ENCODE data around the gene KIF1A. TPM values are rescaled to one million over a fixed set of nuclear protein-coding genes. Genes with fewer than 3 reads are reported as not detected.

Gene KIF1A
- total RNA-seq, 2 donors from 2014 or later, result 28.8 to 30.1 TPM

DNA sequence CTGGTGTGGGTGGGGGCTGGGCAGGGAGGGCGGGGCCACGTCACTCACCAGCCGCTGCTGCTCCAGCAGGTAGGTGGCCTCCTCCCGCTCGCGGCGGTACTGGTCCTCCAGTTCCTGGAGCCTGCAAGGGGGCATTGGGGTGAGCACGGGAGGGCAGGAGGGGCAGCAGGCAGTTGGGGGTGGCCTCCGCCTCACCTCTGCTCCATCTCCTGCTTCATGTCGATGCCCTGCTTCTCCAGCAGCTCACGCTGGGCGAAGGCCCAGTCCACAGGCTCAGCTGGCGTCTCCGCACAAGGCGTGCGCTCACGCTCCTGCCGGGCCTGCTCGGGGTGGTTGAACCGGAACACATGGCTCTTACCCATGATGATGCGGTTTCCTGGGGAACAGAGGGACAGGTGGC is 57.0 kb downstream of the KIF1A start:
- no peaks in the 10 kb centered on the region for H3K9me3 Mint-ChIP-seq
- no peak for ATAC-seq (replicated peaks in 1 of 2)
- H3K27ac Mint-ChIP-seq, result no peak overlapping the region
- H3K27me3 Mint-ChIP-seq (ENCODE audit: low read depth), result no peaks in the 10 kb centered on the region
- no peaks in the 10 kb centered on the region for H3K36me3 Mint-ChIP-seq (ENCODE audit: insufficient read depth in 2 of 2)
- H3K4me3 Mint-ChIP-seq, result no peak overlapping the region
- peaks cover 6% of the 10 kb centered on the region for H3K4me1 Mint-ChIP-seq (ENCODE audit: low read depth)
- no peak for DNase-seq

- ATAC-seq (replicated peaks in 1 of 2) (no peak), DNase-seq (no peak)
- Mint-ChIP-seq H3K4me1 (ENCODE audit: low read depth) (peaks cover 6% of the 10 kb centered on the region), H3K4me3 (no peak overlapping the region), H3K27ac (no peak overlapping the region), H3K9me3 (no peaks in the 10 kb centered on the region), H3K36me3 (ENCODE audit: insufficient read depth in 2 of 2) (no peaks in the 10 kb centered on the region), H3K27me3 (ENCODE audit: low read depth) (no peaks in the 10 kb centered on the region)
Observed at GRCh38 chr2:240762249-240762648, 57.8 kb downstream of the KIF1A start.

GRCh38 chr2:240760576-240761246 is 59.3 kb downstream of the KIF1A start:
- H3K4me1 Mint-ChIP-seq (ENCODE audit: low read depth), result peaks cover 6% of the 10 kb centered on the region
- no peak for ATAC-seq (replicated peaks in 1 of 2)
- H3K36me3 Mint-ChIP-seq (ENCODE audit: insufficient read depth in 2 of 2), result no peaks in the 10 kb centered on the region
- H3K27ac Mint-ChIP-seq, result no peak overlapping the region
- no peak overlapping the region for H3K4me3 Mint-ChIP-seq
- no peaks in the 10 kb centered on the region for H3K27me3 Mint-ChIP-seq (ENCODE audit: low read depth)
- DNase-seq, result no peak
- no peaks in the 10 kb centered on the region for H3K9me3 Mint-ChIP-seq

DNA sequence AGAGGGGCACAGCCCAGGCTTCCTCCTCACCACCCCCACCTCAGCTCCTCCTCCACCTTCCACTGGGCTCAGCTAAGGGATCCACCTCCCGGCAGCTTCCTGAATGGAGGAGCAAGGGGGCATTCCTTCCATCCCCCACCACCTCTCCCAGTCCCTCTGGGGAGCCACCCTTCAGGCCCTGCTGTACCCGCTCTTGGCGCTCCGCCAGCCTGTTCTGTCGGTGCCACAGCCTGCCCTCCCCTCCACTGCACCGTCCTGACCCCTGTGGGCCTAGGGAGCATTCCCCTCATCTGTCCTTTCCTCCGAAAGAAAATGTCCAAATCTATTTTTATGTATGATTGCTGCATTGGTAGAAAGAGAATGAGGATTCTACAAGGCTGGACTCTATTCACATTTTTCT is 59.9 kb downstream of the KIF1A start:
- no peak overlapping the region for H3K27ac Mint-ChIP-seq
- peaks cover 6% of the 10 kb centered on the region for H3K4me1 Mint-ChIP-seq (ENCODE audit: low read depth)
- no peaks in the 10 kb centered on the region for H3K27me3 Mint-ChIP-seq (ENCODE audit: low read depth)
- no peak overlapping the region for H3K4me3 Mint-ChIP-seq
- ATAC-seq (replicated peaks in 1 of 2) (no peak), DNase-seq (no peak)
- H3K36me3 Mint-ChIP-seq (ENCODE audit: insufficient read depth in 2 of 2), result no peaks in the 10 kb centered on the region
- no peaks in the 10 kb centered on the region for H3K9me3 Mint-ChIP-seq

- Mint-ChIP-seq H3K9me3 (no peaks in the 10 kb centered on the region), H3K27me3 (ENCODE audit: low read depth) (no peaks in the 10 kb centered on the region), H3K36me3 (ENCODE audit: insufficient read depth in 2 of 2) (no peaks in the 10 kb centered on the region), H3K27ac (no peak overlapping the region), H3K4me3 (no peak overlapping the region), H3K4me1 (ENCODE audit: low read depth) (peaks cover 6% of the 10 kb centered on the region)
- DNase-seq, result peak; percentile 43 to 53
- ATAC-seq (replicated peaks in 1 of 2), result peak; percentile 76 to 90
Observed at GRCh38 chr2:240759459-240759858, 60.6 kb downstream of the KIF1A start.

- H3K4me3 Mint-ChIP-seq, result no peak overlapping the region
- no peaks in the 10 kb centered on the region for H3K27me3 Mint-ChIP-seq (ENCODE audit: low read depth)
- no peaks in the 10 kb centered on the region for H3K9me3 Mint-ChIP-seq
- no peaks in the 10 kb centered on the region for H3K36me3 Mint-ChIP-seq (ENCODE audit: insufficient read depth in 2 of 2)
- H3K27ac Mint-ChIP-seq, result no peak overlapping the region
- ATAC-seq (replicated peaks in 1 of 2), result no peak
- H3K4me1 Mint-ChIP-seq (ENCODE audit: low read depth), result peaks cover 6% of the 10 kb centered on the region
- no peak for DNase-seq
Observed at GRCh38 chr2:240757086-240757614, 62.9 kb downstream of the KIF1A start.

DNA sequence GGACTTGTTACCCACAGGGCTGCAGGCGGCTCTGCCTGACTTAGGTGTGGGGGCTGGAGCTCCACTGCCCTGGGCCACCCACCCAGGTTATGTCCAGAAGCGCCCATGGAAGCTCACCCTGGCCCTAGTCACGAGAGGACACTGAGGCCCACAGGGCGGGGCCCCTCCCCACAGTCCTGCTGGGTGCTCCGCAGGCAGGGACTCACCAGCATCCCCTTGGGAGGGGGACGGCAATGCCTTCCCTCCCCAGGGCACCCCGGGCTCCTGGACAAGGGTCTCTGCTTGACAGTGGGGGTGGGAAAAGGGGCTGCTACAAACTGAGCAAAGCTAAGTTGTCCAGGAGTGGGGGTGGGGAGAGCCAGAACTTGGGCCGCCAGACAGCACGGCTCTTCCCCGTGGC is 67.8 kb downstream of the KIF1A start:
- H3K4me3 Mint-ChIP-seq, result no peak overlapping the region
- no peaks in the 10 kb centered on the region for H3K4me1 Mint-ChIP-seq (ENCODE audit: low read depth)
- no peaks in the 10 kb centered on the region for H3K36me3 Mint-ChIP-seq (ENCODE audit: insufficient read depth in 2 of 2)
- ATAC-seq (replicated peaks in 1 of 2) (no peak), DNase-seq (no peak)
- no peak overlapping the region for H3K27ac Mint-ChIP-seq
- H3K9me3 Mint-ChIP-seq, result no peaks in the 10 kb centered on the region
- no peaks in the 10 kb centered on the region for H3K27me3 Mint-ChIP-seq (ENCODE audit: low read depth)

DNA sequence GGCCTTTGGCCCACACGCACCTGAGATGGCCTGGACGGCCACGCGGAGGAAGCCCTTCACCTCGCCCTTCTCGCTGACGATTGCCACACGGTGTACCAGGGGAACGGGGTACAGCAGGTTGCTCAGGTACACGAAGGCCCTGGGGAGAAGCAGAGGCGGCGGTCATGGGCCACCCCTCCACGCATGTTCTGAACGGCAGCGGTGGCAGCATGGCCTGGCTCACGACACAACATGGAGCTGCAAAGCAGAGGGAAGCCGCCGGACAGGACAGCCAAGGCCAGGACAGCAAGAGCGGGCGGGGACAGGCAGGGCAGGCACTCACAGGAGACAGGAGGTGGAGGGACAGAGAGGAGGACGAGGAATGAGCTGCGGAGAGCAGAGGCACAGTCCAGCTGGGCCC is 69.6 kb downstream of the KIF1A start:
- ATAC-seq (replicated peaks in 1 of 2), result no peak
- Mint-ChIP-seq H3K9me3 (no peaks in the 10 kb centered on the region), H3K27ac (no peak overlapping the region)

GRCh38 chr2:240749516-240749915 is 70.5 kb downstream of the KIF1A start:
- Mint-ChIP-seq H3K27me3 (ENCODE audit: low read depth) (no peaks in the 10 kb centered on the region), H3K36me3 (ENCODE audit: insufficient read depth in 2 of 2) (no peaks in the 10 kb centered on the region), H3K9me3 (no peaks in the 10 kb centered on the region), H3K27ac (no peak overlapping the region), H3K4me1 (ENCODE audit: low read depth) (no peaks in the 10 kb centered on the region), H3K4me3 (no peak overlapping the region)
- DNase-seq (no peak), ATAC-seq (replicated peaks in 1 of 2) (no peak)

More for the DNA sequence above, 69.6 kb downstream of the KIF1A start:
- no peak for DNase-seq
- H3K4me1 Mint-ChIP-seq (ENCODE audit: low read depth), result no peaks in the 10 kb centered on the region
- no peak overlapping the region for H3K4me3 Mint-ChIP-seq
- no peaks in the 10 kb centered on the region for H3K27me3 Mint-ChIP-seq (ENCODE audit: low read depth)
- no peaks in the 10 kb centered on the region for H3K36me3 Mint-ChIP-seq (ENCODE audit: insufficient read depth in 2 of 2)

DNA sequence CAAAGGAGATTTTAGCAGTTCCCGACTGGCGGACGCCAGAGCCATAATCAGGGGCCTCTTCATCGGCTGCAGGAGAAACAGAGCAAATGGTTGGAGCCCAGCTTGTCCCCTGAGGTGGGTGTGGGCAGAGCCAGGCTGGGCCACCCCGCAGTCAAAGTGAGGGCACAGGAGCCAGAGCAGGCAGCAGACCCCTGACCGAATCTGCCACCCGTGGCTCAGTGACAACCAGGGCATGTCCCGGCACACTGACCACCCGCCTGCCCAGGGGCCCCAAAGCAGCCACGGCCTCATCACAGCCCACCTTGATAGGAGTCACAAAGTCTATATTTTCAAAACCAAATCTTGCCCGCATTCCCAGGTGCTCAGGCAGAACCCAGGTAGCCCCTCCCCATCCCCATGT is 72.8 kb downstream of the KIF1A start:
- DNase-seq (no peak), ATAC-seq (replicated peaks in 1 of 2) (no peak)
- Mint-ChIP-seq H3K27me3 (ENCODE audit: low read depth) (no peaks in the 10 kb centered on the region), H3K36me3 (ENCODE audit: insufficient read depth in 2 of 2) (no peaks in the 10 kb centered on the region), H3K4me1 (ENCODE audit: low read depth) (no peaks in the 10 kb centered on the region), H3K27ac (no peak overlapping the region), H3K4me3 (no peak overlapping the region), H3K9me3 (no peaks in the 10 kb centered on the region)

DNA sequence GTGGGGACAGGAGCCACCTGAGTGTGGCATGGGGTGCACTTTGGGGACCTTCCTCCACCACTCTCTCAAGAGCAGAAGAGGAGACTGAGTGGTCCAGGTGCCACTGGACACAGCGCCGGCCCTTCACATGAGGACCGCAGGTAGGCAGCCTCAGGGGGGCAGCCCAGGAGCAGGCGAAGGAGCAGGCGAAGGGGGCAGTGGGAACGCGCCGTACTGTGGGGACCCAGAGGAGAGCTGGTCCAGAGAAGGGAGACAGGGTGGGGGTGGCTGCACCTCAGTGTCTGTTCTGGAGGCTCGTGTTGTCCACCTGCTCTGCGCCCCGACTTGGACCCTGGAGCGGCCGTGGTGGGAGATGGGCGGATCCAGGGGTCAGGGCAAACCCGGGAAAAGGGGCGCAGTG is 73.3 kb downstream of the KIF1A start:
- Mint-ChIP-seq H3K27me3 (ENCODE audit: low read depth) (no peaks in the 10 kb centered on the region), H3K9me3 (no peaks in the 10 kb centered on the region), H3K27ac (no peak overlapping the region), H3K4me3 (no peak overlapping the region), H3K4me1 (ENCODE audit: low read depth) (no peaks in the 10 kb centered on the region), H3K36me3 (ENCODE audit: insufficient read depth in 2 of 2) (no peaks in the 10 kb centered on the region)
- DNase-seq, result no peak
- ATAC-seq (replicated peaks in 1 of 2), result no peak

DNA sequence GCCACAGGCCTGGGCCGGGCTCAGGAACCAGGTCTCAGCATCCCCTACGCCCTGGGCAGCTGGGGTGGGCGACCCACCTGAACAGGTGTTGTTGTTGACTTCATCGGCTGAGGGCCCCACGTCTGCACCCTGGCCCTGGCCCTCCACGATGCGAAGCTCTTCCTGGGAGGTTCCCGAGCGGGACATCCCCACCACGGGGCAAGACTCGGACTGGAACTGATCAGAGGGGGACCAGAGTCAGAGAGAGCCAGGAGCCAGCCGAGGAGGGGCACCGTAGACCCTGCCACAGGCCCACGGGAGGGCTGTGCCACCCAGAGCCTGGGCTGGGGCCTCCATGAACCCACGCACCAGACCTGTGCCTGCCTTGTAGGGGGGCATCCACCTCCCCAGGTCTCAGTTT is 74.1 kb downstream of the KIF1A start:
- no peaks in the 10 kb centered on the region for H3K27me3 Mint-ChIP-seq (ENCODE audit: low read depth)
- ATAC-seq (replicated peaks in 1 of 2), result no peak
- H3K36me3 Mint-ChIP-seq (ENCODE audit: insufficient read depth in 2 of 2), result no peaks in the 10 kb centered on the region
- H3K27ac Mint-ChIP-seq, result no peak overlapping the region
- H3K4me1 Mint-ChIP-seq (ENCODE audit: low read depth), result no peaks in the 10 kb centered on the region
- H3K9me3 Mint-ChIP-seq, result no peaks in the 10 kb centered on the region
- DNase-seq, result no peak
- H3K4me3 Mint-ChIP-seq, result no peak overlapping the region

DNA sequence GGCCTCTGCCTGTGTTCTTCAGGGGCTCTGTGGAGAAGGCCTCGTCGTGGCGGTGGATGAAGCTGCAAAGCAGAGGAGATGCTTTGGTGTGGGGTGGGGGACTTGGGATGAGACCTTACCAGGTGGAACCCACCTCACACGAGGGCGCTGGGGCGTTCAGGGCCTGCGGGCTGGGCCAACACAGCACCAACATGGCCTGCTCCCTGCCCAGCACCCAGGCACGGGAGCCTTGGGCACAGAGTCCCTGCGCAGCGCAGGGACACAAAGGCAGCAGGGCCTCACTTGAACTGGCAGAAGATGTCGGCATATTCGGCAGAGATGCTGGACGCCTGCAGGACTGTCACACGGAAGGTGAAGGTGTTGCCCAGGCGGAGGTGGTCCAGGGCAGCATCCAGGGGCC is 74.6 kb downstream of the KIF1A start:
- Mint-ChIP-seq H3K4me1 (ENCODE audit: low read depth) (no peaks in the 10 kb centered on the region), H3K27me3 (ENCODE audit: low read depth) (no peaks in the 10 kb centered on the region), H3K36me3 (ENCODE audit: insufficient read depth in 2 of 2) (no peaks in the 10 kb centered on the region), H3K4me3 (no peak overlapping the region), H3K9me3 (no peaks in the 10 kb centered on the region), H3K27ac (no peak overlapping the region)
- ATAC-seq (replicated peaks in 1 of 2), result no peak
- DNase-seq, result no peak

GRCh38 chr2:240742602-240743095 is 77.4 kb downstream of the KIF1A start:
- H3K9me3 Mint-ChIP-seq, result no peaks in the 10 kb centered on the region
- H3K27ac Mint-ChIP-seq, result no peak overlapping the region
- no peak for DNase-seq
- H3K27me3 Mint-ChIP-seq (ENCODE audit: low read depth), result no peaks in the 10 kb centered on the region
- H3K4me1 Mint-ChIP-seq (ENCODE audit: low read depth), result no peaks in the 10 kb centered on the region
- H3K36me3 Mint-ChIP-seq (ENCODE audit: insufficient read depth in 2 of 2), result no peaks in the 10 kb centered on the region
- no peak for ATAC-seq (replicated peaks in 1 of 2)
- H3K4me3 Mint-ChIP-seq, result no peak overlapping the region

Measured in activated T-cell treated with anti-CD3 and anti-CD28 coated beads, Interleukin-2, amount 50 U/mL, for 72 hours (primary cell).